Neural cell (in vitro differentiated cells): ENCODE results near the gene IMMP2L. TPM values are rescaled to one million over a fixed set of nuclear protein-coding genes. Genes with fewer than 3 reads are reported as not detected.

Experiments
- H2AFZ ChIP-seq: fragments of 200-600, 300-800 bp; sonication (generic), shearing (Covaris generic); 2 replicates; pipeline ENCODE4 v1.6.0; 2014; ENCODE audit warnings: low read depth, mild to moderate bottlenecking, antibody characterized with exemption, low read length, moderate library complexity
- H3F3A ChIP-seq: fragments of 200-600 bp; shearing (Covaris generic); 2 replicates; pipeline ENCODE4 v1.6.1; 2016; ENCODE audit warnings: mild to moderate bottlenecking, moderate library complexity, mixed read lengths, antibody characterized with exemption, low read length; ENCODE audit not compliant: insufficient read depth, poor library complexity, severe bottlenecking
- H3K27ac ChIP-seq: fragments of 200-600, 300-800 bp; sonication (generic), shearing (Covaris generic); 2 replicates; pipeline ENCODE4 v1.5.1; 2014; ENCODE audit warnings: mild to moderate bottlenecking, low read length, moderate library complexity
- H3K27me3 ChIP-seq: fragments of 300-800, 200-600 bp; sonication (generic), shearing (Covaris generic); 2 replicates; pipeline ENCODE4 v1.6.0; 2014; ENCODE audit warnings: mild to moderate bottlenecking, low read depth, low read length, moderate library complexity; ENCODE audit not compliant: insufficient read depth
- H3K36me3 ChIP-seq: fragments of 300-800, 200-600 bp; sonication (generic), shearing (Covaris generic); 2 replicates; pipeline ENCODE4 v1.5.1; 2014; ENCODE audit warnings: mild to moderate bottlenecking, antibody characterized with exemption, low read length, moderate library complexity; ENCODE audit not compliant: insufficient read depth
- H3K4me2 ChIP-seq: fragments of 300-800, 200-600 bp; sonication (generic), shearing (Covaris generic); 2 replicates; pipeline ENCODE4 v1.6.0; 2014; ENCODE audit warnings: mild to moderate bottlenecking, low read length
- H3K4me3 ChIP-seq: fragments of 300-800, 200-600 bp; sonication (generic), shearing (Covaris generic); 2 replicates; pipeline ENCODE4 v1.5.1; 2014; ENCODE audit warnings: mild to moderate bottlenecking, low read length, moderate library complexity
- H3K79me2 ChIP-seq: fragments of 200-600 bp; shearing (Covaris generic); replicated peaks from 2 replicates; pipeline ENCODE4 v1.6.0; 2014; ENCODE audit warnings: mild to moderate bottlenecking, low read length, moderate library complexity; ENCODE audit not compliant: insufficient read depth
- H3K9ac ChIP-seq: fragments of 300-800, 200-600 bp; sonication (generic), shearing (Covaris generic); 2 replicates; pipeline ENCODE4 v1.6.1; 2016; ENCODE audit warnings: mild to moderate bottlenecking, low read length, mixed read lengths
- H3K9me2 ChIP-seq: fragments of 200-600 bp; shearing (Covaris generic); 2 replicates; pipeline ENCODE4 v1.6.1; 2016; ENCODE audit warnings: mild to moderate bottlenecking, low read length, mixed read lengths; ENCODE audit not compliant: insufficient read depth
- H3K9me3 ChIP-seq: fragments of 200-600, 300-800 bp; sonication (generic), shearing (Covaris generic); 2 replicates; pipeline ENCODE4 v1.6.1; 2016; ENCODE audit warnings: mild to moderate bottlenecking, mixed run types, low read length, moderate library complexity, mixed read lengths
- H4K20me1 ChIP-seq: fragments of 200-600 bp; shearing (Covaris generic); 2 replicates; pipeline ENCODE4 v1.6.1; 2016; ENCODE audit warnings: mild to moderate bottlenecking, mixed run types; ENCODE audit not compliant: insufficient read depth
- EP300 ChIP-seq: fragments of 450-650 bp; conservative IDR thresholded peaks from 2 replicates; pipeline ENCODE4 v1.6.1; 2014; ENCODE audit warnings: antibody characterized with exemption, mild to moderate bottlenecking, moderate library complexity; ENCODE audit not compliant: poor library complexity, severe bottlenecking
- EZH2 ChIP-seq: fragments of 200-600, 300-800 bp; shearing (Covaris generic), sonication (generic); IDR thresholded peaks from 2 replicates; pipeline ENCODE4 v1.6.1; 2014; ENCODE audit warnings: antibody characterized with exemption, low read length, borderline replicate concordance, mild to moderate bottlenecking; ENCODE audit not compliant: insufficient read depth, poor library complexity, severe bottlenecking
- MXI1 ChIP-seq: fragments of 450-650 bp; conservative IDR thresholded peaks from 2 replicates; pipeline ENCODE4 v1.6.1; 2014; ENCODE audit warnings: antibody characterized with exemption, mild to moderate bottlenecking; ENCODE audit not compliant: poor library complexity, severe bottlenecking
- POLR2AphosphoS5 ChIP-seq: IDR thresholded peaks from 2 replicates; pipeline ENCODE4 v1.6.1; 2012
- RAD21 ChIP-seq: fragments of 450-650 bp; conservative IDR thresholded peaks from 2 replicates; pipeline ENCODE4 v1.6.1; 2014; ENCODE audit warnings: antibody characterized with exemption, mild to moderate bottlenecking, moderate library complexity
- SMC3 ChIP-seq: fragments of 450-650 bp; conservative IDR thresholded peaks from 2 replicates; pipeline ENCODE4 v1.6.1; 2014; ENCODE audit warnings: antibody characterized with exemption, mild to moderate bottlenecking, moderate library complexity; ENCODE audit not compliant: poor library complexity
- TAF1 ChIP-seq: IDR thresholded peaks from 2 replicates; pipeline ENCODE4 v1.6.1; 2012; ENCODE audit warnings: low read depth
- polyA plus RNA-seq: library from polyadenylated mRNA; depleted of rRNA; stranded (reverse); fragments of >200 nt; gene quantifications from 2 replicates; pipeline ENCODE4 v1.2.3, GENCODE V29; 2014
- TF ChIP-seq, protein P1 (sequence below): fragments of 450-650 bp; IDR thresholded peaks from 2 replicates; pipeline ENCODE4 v1.5.1; 2014; ENCODE audit warnings: antibody characterized with exemption, mild to moderate bottlenecking, moderate library complexity; ENCODE audit not compliant: poor library complexity, severe bottlenecking
- TF ChIP-seq, protein P2 (sequence below): IDR thresholded peaks from 2 replicates; pipeline ENCODE4 v1.6.1; 2012; ENCODE audit warnings: borderline replicate concordance

Gene IMMP2L
- polyA plus RNA-seq, 1 donor from 2014 or later = 9.7 TPM

DNA sequence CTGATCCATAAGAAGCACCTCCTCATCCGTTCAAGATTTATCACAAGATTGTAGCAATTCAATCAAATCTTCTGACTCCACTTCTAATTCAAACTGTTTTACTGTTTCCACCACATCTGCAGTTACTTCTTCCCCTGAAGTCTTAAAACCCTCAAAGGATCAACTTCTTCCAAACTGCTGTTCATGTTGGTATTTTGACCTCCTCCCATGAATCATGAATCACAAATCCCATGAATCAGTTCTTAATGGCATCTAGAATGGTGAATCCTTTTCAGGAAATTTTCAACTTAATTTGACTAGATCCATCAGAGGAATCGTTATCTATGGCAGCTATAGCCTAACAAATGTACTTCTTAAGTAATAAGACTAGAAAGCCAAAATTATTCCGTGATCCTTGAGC lies 122.3 kb downstream of the IMMP2L start:
- no peak overlapping the region for H3K4me2 ChIP-seq
- no peaks in the 10 kb centered on the region for H3K36me3 ChIP-seq
- TF ChIP-seq, protein P1, sequence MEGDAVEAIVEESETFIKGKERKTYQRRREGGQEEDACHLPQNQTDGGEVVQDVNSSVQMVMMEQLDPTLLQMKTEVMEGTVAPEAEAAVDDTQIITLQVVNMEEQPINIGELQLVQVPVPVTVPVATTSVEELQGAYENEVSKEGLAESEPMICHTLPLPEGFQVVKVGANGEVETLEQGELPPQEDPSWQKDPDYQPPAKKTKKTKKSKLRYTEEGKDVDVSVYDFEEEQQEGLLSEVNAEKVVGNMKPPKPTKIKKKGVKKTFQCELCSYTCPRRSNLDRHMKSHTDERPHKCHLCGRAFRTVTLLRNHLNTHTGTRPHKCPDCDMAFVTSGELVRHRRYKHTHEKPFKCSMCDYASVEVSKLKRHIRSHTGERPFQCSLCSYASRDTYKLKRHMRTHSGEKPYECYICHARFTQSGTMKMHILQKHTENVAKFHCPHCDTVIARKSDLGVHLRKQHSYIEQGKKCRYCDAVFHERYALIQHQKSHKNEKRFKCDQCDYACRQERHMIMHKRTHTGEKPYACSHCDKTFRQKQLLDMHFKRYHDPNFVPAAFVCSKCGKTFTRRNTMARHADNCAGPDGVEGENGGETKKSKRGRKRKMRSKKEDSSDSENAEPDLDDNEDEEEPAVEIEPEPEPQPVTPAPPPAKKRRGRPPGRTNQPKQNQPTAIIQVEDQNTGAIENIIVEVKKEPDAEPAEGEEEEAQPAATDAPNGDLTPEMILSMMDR = no peak
- TF ChIP-seq POLR2AphosphoS5 = no peak
- no peak for TF ChIP-seq EZH2
- TF ChIP-seq EP300 = no peak
- no peak for TF ChIP-seq TAF1
- TF ChIP-seq, protein P2, sequence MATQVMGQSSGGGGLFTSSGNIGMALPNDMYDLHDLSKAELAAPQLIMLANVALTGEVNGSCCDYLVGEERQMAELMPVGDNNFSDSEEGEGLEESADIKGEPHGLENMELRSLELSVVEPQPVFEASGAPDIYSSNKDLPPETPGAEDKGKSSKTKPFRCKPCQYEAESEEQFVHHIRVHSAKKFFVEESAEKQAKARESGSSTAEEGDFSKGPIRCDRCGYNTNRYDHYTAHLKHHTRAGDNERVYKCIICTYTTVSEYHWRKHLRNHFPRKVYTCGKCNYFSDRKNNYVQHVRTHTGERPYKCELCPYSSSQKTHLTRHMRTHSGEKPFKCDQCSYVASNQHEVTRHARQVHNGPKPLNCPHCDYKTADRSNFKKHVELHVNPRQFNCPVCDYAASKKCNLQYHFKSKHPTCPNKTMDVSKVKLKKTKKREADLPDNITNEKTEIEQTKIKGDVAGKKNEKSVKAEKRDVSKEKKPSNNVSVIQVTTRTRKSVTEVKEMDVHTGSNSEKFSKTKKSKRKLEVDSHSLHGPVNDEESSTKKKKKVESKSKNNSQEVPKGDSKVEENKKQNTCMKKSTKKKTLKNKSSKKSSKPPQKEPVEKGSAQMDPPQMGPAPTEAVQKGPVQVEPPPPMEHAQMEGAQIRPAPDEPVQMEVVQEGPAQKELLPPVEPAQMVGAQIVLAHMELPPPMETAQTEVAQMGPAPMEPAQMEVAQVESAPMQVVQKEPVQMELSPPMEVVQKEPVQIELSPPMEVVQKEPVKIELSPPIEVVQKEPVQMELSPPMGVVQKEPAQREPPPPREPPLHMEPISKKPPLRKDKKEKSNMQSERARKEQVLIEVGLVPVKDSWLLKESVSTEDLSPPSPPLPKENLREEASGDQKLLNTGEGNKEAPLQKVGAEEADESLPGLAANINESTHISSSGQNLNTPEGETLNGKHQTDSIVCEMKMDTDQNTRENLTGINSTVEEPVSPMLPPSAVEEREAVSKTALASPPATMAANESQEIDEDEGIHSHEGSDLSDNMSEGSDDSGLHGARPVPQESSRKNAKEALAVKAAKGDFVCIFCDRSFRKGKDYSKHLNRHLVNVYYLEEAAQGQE = no peak
- no peak for TF ChIP-seq SMC3
- TF ChIP-seq RAD21 = no peak
- TF ChIP-seq MXI1 = no peak
- no peaks in the 10 kb centered on the region for H3K9me3 ChIP-seq
- H4K20me1 ChIP-seq = no peaks in the 10 kb centered on the region
- H3K9ac ChIP-seq = no peak overlapping the region
- H3K4me3 ChIP-seq = no peak overlapping the region
- H3K27me3 ChIP-seq = no peaks in the 10 kb centered on the region
- no peaks in the 10 kb centered on the region for H3K79me2 ChIP-seq
- H3K9me2 ChIP-seq = no peaks in the 10 kb centered on the region
- no peak overlapping the region for H2AFZ ChIP-seq
- no peaks in the 10 kb centered on the region for H3F3A ChIP-seq
- no peak overlapping the region for H3K27ac ChIP-seq

GRCh38 chr7:111438369-111439289 lies 123.7 kb downstream of the IMMP2L start:
- no peak overlapping the region for H3K4me2 ChIP-seq
- H3K9me2 ChIP-seq = no peaks in the 10 kb centered on the region
- H3K27me3 ChIP-seq = no peaks in the 10 kb centered on the region
- H3K4me3 ChIP-seq = no peak overlapping the region
- H3K36me3 ChIP-seq = no peaks in the 10 kb centered on the region
- no peak overlapping the region for H2AFZ ChIP-seq
- no peaks in the 10 kb centered on the region for H3K79me2 ChIP-seq
- no peak overlapping the region for H3K9ac ChIP-seq
- no peak for TF ChIP-seq POLR2AphosphoS5
- TF ChIP-seq MXI1 = no peak
- no peak for TF ChIP-seq EP300
- TF ChIP-seq SMC3 = no peak
- TF ChIP-seq EZH2 = no peak
- TF ChIP-seq, protein P1 = no peak
- no peak for TF ChIP-seq TAF1
- TF ChIP-seq RAD21 = no peak
- TF ChIP-seq, protein P2 = no peak
- H4K20me1 ChIP-seq = no peaks in the 10 kb centered on the region
- H3K9me3 ChIP-seq = no peaks in the 10 kb centered on the region
- no peaks in the 10 kb centered on the region for H3F3A ChIP-seq
- no peak overlapping the region for H3K27ac ChIP-seq
